ENCODE results near the gene USP47. TPM values are rescaled to one million over a fixed set of nuclear protein-coding genes. Genes with fewer than 3 reads are reported as not detected.

The USP47 gene
- total RNA-seq, 4 donors from 2014 or later = 85.2 to 154 (median 94.5) TPM

GRCh38 chr11:11876458-11876857 lies 34.7 kb downstream of the USP47 start:
- intact Hi-C loops (cut with DNase I) = no loop called here
- WGBS, 2 donors = 84 to 92% methylated on average over 2 of the region's 2 CpGs
- Histone ChIP-seq H3K4me1 (peaks cover 8 to 10% of the 10 kb centered on the region in 2 donors), H3K36me3 (no peaks in the 10 kb centered on the region), H3K27ac (no peak overlapping the region), H3K9me3 (no peaks in the 10 kb centered on the region), H3K4me3 (replicated peaks in 1 of 3) (no peak overlapping the region), H3K27me3 (no peaks in the 10 kb centered on the region)
- TF ChIP-seq, protein P1, sequence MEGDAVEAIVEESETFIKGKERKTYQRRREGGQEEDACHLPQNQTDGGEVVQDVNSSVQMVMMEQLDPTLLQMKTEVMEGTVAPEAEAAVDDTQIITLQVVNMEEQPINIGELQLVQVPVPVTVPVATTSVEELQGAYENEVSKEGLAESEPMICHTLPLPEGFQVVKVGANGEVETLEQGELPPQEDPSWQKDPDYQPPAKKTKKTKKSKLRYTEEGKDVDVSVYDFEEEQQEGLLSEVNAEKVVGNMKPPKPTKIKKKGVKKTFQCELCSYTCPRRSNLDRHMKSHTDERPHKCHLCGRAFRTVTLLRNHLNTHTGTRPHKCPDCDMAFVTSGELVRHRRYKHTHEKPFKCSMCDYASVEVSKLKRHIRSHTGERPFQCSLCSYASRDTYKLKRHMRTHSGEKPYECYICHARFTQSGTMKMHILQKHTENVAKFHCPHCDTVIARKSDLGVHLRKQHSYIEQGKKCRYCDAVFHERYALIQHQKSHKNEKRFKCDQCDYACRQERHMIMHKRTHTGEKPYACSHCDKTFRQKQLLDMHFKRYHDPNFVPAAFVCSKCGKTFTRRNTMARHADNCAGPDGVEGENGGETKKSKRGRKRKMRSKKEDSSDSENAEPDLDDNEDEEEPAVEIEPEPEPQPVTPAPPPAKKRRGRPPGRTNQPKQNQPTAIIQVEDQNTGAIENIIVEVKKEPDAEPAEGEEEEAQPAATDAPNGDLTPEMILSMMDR (IDR thresholded peaks at IDR 0.05) = no peak
- TF ChIP-seq POLR2A (IDR thresholded peaks at IDR 0.05) = no peak
- DNase-seq = no peak

- Histone ChIP-seq H3K4me3 (replicated peaks in 1 of 3) (no peak overlapping the region), H3K9me3 (no peaks in the 10 kb centered on the region), H3K4me1 (no peaks in the 10 kb centered on the region), H3K27ac (no peak overlapping the region), H3K27me3 (no peaks in the 10 kb centered on the region), H3K36me3 (peaks cover 6 to 7% of the 10 kb centered on the region in 2 donors)
- 93 to 96% methylated on average over 2 of the region's 2 CpGs for WGBS, 2 donors
- intact Hi-C loops (cut with DNase I) = no loop called here
- DNase-seq = no peak
- TF ChIP-seq, protein P1 (IDR thresholded peaks at IDR 0.05) = no peak
Measured at GRCh38 chr11:11880179-11880578, 38.4 kb downstream of the USP47 start.

GRCh38 chr11:11882539-11882938 lies 40.8 kb downstream of the USP47 start:
- intact Hi-C loops (cut with DNase I) = no loop called here

DNA sequence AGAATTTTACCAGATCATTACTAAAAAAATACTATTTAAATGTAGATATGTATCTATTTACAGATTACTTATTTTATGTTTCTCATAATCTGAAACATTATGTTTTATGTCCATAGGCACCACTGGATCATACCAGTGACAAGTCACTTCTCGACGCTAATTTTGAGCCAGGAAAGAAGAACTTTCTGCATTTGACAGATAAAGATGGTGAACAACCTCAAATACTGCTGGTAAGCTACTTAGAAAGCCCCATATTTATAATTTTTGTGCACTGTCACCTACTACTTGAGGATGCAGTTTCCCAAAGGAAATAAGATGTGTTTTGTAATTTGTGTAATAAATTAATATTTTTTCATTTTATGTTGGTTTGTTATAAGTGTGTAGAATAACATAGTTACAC lies 42.6 kb downstream of the USP47 start:
- H3K27ac ChIP-seq = no peak overlapping the region
- H3K4me1 ChIP-seq = no peaks in the 10 kb centered on the region
- intact Hi-C loops (cut with DNase I) = no loop called here
- no peak for DNase-seq
- H3K27me3 ChIP-seq = no peaks in the 10 kb centered on the region
- TF ChIP-seq, protein P1 (IDR thresholded peaks at IDR 0.05) = no peak
- TF ChIP-seq POLR2A (IDR thresholded peaks at IDR 0.05) = no peak
- H3K4me3 ChIP-seq (replicated peaks in 1 of 3) = no peak overlapping the region
- no peaks in the 10 kb centered on the region for H3K9me3 ChIP-seq
- peaks cover 21 to 25% of the 10 kb centered on the region in 2 donors for H3K36me3 ChIP-seq
- 95 to 97% methylated on average over 2 of the region's 2 CpGs for WGBS, 2 donors

More at GRCh38 chr11:11882539-11882938, 40.8 kb downstream of the USP47 start:
- no peak overlapping the region for H3K4me3 ChIP-seq (replicated peaks in 1 of 3)
- H3K27ac ChIP-seq = no peak overlapping the region
- no peaks in the 10 kb centered on the region for H3K4me1 ChIP-seq
- 76 to 79% methylated on average over 2 of the region's 2 CpGs for WGBS, 2 donors
- no peak for TF ChIP-seq POLR2A (IDR thresholded peaks at IDR 0.05)
- no peaks in the 10 kb centered on the region for H3K27me3 ChIP-seq
- no peak for DNase-seq
- no peaks in the 10 kb centered on the region for H3K9me3 ChIP-seq
- H3K36me3 ChIP-seq = peaks cover 21 to 25% of the 10 kb centered on the region in 2 donors

GRCh38 chr11:11884774-11885481 lies 43.2 kb downstream of the USP47 start:
- Histone ChIP-seq H3K36me3 (peaks cover 21 to 25% of the 10 kb centered on the region in 2 donors), H3K27me3 (no peaks in the 10 kb centered on the region), H3K9me3 (no peaks in the 10 kb centered on the region), H3K27ac (no peak overlapping the region), H3K4me1 (no peaks in the 10 kb centered on the region), H3K4me3 (replicated peaks in 1 of 3) (no peak overlapping the region)
- 95 to 97% methylated on average over 7 of the region's 7 CpGs for WGBS, 2 donors
- DNase-seq = no peak
- no peak for TF ChIP-seq POLR2A (IDR thresholded peaks at IDR 0.05)
- TF ChIP-seq, protein P1 (IDR thresholded peaks at IDR 0.05) = no peak
- intact Hi-C loops (cut with DNase I) = no loop called here

Measured in thyroid gland (tissue), 4 donors.